ENCODE data around the gene CTAGE9. TPM values are rescaled to one million over a fixed set of nuclear protein-coding genes. Genes with fewer than 3 reads are reported as not detected.

CTAGE9 gene
- total RNA-seq, 3 donors from 2014 or later, result 0.16 TPM; not detected in 2

DNA sequence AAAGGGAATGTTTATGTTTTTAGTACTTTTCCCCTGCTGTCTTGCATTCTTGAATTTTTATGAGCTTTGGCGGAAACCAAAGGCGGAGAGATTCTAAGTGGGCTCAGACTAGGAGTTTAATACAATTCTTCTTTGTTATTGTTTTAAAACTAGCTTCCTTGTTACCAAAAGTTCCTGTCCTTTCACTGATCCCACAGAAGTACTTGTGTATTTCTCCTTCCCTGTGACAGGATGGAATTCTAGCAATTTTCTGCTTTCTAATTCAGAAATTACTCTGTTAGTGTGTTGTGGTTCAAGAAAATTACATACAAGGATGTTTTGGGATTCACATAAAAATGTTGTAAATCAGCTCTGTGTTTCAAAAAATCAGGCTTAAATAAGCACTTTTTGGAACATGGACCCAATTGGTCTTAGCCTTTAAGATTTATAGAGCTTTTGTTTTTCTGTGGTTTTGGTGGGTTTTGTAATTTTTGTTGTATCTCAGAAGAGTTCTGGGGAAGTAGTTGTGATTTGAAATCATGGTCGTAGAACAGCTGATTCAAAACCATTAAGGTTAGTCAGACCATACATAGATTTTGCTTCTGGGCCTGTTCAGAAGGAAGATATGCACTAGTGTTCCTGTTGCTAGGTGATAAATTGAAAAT lies 17.6 kb upstream of the CTAGE9 start:
- intact Hi-C loops (cut with DNase I; ENCODE audit: low total_unique reads), result no loop called here
- Histone ChIP-seq H3K36me3 (no peaks in the 10 kb centered on the region), H3K27me3 (no peaks in the 10 kb centered on the region), H3K27ac (peak overlapping the region in 1 of 2 donors; percentile 13), H3K4me3 (no peak overlapping the region), H3K9me3 (peaks cover 0 to 5% of the 10 kb centered on the region in 2 donors), H3K4me1 (no peaks in the 10 kb centered on the region)
- DNase-seq (ENCODE audit: low spot score in 2 of 2), result no peak
- TF ChIP-seq CTCF (IDR thresholded peaks at IDR 0.05) (no peak), POLR2AphosphoS5 (IDR thresholded peaks at IDR 0.05) (no peak), POLR2A (IDR thresholded peaks at IDR 0.05) (no peak)

GRCh38 chr6:131727868-131728267 lies 17.1 kb upstream of the CTAGE9 start:
- Histone ChIP-seq H3K9me3 (peaks cover 0 to 5% of the 10 kb centered on the region in 2 donors), H3K4me1 (no peaks in the 10 kb centered on the region), H3K27me3 (no peaks in the 10 kb centered on the region), H3K27ac (no peak overlapping the region), H3K4me3 (no peak overlapping the region), H3K36me3 (no peaks in the 10 kb centered on the region)
- intact Hi-C loops (cut with DNase I; ENCODE audit: low total_unique reads), result no loop called here
- DNase-seq (ENCODE audit: low spot score in 2 of 2), result no peak
- TF ChIP-seq CTCF (IDR thresholded peaks at IDR 0.05) (no peak), POLR2AphosphoS5 (IDR thresholded peaks at IDR 0.05) (no peak), POLR2A (IDR thresholded peaks at IDR 0.05) (no peak)

DNA sequence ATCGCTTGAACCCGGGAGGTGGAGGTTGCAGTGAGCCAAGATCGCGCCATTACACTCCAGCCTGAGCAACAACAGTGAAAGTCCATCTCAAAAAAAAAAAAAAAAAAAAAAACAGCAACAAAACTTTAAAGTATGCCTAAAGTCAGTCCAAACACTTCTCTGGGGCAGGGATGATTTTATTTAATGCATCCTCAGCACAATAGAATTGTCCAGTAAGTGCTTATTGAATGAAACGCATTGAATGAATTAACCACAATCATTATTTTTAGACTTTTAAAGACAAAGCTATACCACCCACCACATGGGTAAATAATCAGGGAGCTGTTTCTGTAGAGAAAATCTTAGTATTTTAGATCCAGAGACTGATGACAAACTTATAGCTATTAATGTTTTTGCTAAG lies 16.6 kb upstream of the CTAGE9 start:
- intact Hi-C loops (cut with DNase I; ENCODE audit: low total_unique reads), result no loop called here

GRCh38 chr6:131724114-131724513 lies 13.3 kb upstream of the CTAGE9 start:
- no peak for DNase-seq (ENCODE audit: low spot score in 2 of 2)
- Histone ChIP-seq H3K4me3 (no peak overlapping the region), H3K9me3 (peaks cover 0 to 5% of the 10 kb centered on the region in 2 donors), H3K36me3 (no peaks in the 10 kb centered on the region), H3K27me3 (no peaks in the 10 kb centered on the region), H3K27ac (no peak overlapping the region), H3K4me1 (no peaks in the 10 kb centered on the region)
- TF ChIP-seq POLR2A (IDR thresholded peaks at IDR 0.05) (no peak), CTCF (IDR thresholded peaks at IDR 0.05) (no peak), POLR2AphosphoS5 (IDR thresholded peaks at IDR 0.05) (no peak)
- intact Hi-C loops (cut with DNase I; ENCODE audit: low total_unique reads), result no loop called here

More for the DNA sequence above, 16.6 kb upstream of the CTAGE9 start:
- no peaks in the 10 kb centered on the region for H3K27me3 ChIP-seq
- H3K36me3 ChIP-seq, result no peaks in the 10 kb centered on the region
- no peaks in the 10 kb centered on the region for H3K4me1 ChIP-seq
- TF ChIP-seq POLR2AphosphoS5 (IDR thresholded peaks at IDR 0.05) (no peak), CTCF (IDR thresholded peaks at IDR 0.05) (no peak), POLR2A (IDR thresholded peaks at IDR 0.05) (no peak)
- no peak overlapping the region for H3K4me3 ChIP-seq
- peaks cover 0 to 5% of the 10 kb centered on the region in 2 donors for H3K9me3 ChIP-seq
- DNase-seq (ENCODE audit: low spot score in 2 of 2), result no peak
- no peak overlapping the region for H3K27ac ChIP-seq

DNA sequence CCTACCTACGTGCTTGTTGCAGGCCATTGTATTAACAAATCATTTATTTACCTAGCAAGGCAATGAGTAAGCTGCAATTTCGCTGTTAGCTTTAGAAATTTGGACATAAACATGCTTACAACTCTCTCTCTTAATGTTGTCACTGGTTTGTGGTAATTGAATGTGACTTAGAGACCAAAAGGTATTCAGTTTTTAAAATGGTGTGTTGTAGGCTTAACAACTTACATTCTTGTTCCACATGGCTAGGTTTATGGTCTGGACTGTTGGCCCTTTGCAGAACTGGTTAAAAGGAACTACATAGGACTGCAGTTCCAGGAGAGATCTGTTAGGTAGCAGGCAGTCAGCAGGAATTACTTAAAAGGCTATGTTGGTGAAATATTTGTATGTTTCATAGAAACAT lies 10.3 kb upstream of the CTAGE9 start:
- Histone ChIP-seq H3K27me3 (no peaks in the 10 kb centered on the region), H3K4me3 (no peak overlapping the region), H3K9me3 (no peaks in the 10 kb centered on the region), H3K4me1 (no peaks in the 10 kb centered on the region), H3K36me3 (no peaks in the 10 kb centered on the region), H3K27ac (no peak overlapping the region)
- no peak for DNase-seq (ENCODE audit: low spot score in 2 of 2)
- TF ChIP-seq POLR2AphosphoS5 (IDR thresholded peaks at IDR 0.05), result no peak
- TF ChIP-seq CTCF (IDR thresholded peaks at IDR 0.05), result no peak
- no peak for TF ChIP-seq POLR2A (IDR thresholded peaks at IDR 0.05)
- intact Hi-C loops (cut with DNase I; ENCODE audit: low total_unique reads), result no loop called here
